ENCODE data around the gene ZNF474.

DNA sequence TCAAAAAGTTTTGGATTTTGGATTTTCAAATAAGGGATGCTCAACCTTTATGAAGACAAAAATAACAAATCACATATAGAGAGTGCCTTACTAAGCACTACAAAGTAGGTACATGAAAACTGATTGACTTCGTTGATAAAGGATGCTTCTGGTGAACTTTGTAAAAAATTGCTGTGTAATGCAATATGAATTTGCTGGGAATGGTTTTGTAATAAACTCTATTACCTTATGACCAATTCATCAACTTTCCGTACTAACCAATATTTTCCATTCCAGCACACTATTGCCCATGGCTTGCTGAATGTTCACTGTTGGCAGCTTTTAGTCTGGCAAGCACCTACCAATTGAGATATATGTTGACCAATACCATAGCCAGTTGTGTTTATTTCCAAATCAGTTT is 23.4 kb upstream of the ZNF474 start:
- TF ChIP-seq, protein P1, sequence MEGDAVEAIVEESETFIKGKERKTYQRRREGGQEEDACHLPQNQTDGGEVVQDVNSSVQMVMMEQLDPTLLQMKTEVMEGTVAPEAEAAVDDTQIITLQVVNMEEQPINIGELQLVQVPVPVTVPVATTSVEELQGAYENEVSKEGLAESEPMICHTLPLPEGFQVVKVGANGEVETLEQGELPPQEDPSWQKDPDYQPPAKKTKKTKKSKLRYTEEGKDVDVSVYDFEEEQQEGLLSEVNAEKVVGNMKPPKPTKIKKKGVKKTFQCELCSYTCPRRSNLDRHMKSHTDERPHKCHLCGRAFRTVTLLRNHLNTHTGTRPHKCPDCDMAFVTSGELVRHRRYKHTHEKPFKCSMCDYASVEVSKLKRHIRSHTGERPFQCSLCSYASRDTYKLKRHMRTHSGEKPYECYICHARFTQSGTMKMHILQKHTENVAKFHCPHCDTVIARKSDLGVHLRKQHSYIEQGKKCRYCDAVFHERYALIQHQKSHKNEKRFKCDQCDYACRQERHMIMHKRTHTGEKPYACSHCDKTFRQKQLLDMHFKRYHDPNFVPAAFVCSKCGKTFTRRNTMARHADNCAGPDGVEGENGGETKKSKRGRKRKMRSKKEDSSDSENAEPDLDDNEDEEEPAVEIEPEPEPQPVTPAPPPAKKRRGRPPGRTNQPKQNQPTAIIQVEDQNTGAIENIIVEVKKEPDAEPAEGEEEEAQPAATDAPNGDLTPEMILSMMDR (IDR thresholded peaks at IDR 0.05; ENCODE audit: insufficient read depth, low read length, poor library complexity, severe bottlenecking) = no peak
- TF ChIP-seq EZH2phosphoT487 (conservative IDR thresholded peaks at IDR 0.05; ENCODE audit: low read length) = no peak
